HCT116 (cell line): ENCODE data around the gene TOMM40L.

Source experiments
- EGR1 ChIP-seq: IDR thresholded peaks from 2 replicates; pipeline ENCODE4 v1.6.1; 2012; ENCODE audit warnings: low read depth
- EZH2 ChIP-seq: fragments of 200-600 bp; sonication (generic); IDR thresholded peaks from 2 replicates; pipeline ENCODE4 v1.6.1; 2017; ENCODE audit warnings: antibody characterized with exemption, mixed run types
- EZH2phosphoT487 ChIP-seq: fragments of 200-600 bp; IDR thresholded peaks from 2 replicates; pipeline ENCODE4 v1.6.1; 2018; ENCODE audit warnings: antibody characterized with exemption, borderline replicate concordance
- FOSL1 ChIP-seq: IDR thresholded peaks from 2 replicates; pipeline ENCODE4 v1.6.1; 2012; ENCODE audit warnings: low read depth
- POLR2A ChIP-seq: IDR thresholded peaks from 2 replicates; pipeline ENCODE4 v1.7.0; 2011; ENCODE audit warnings: borderline replicate concordance; ENCODE audit not compliant: insufficient read depth, insufficient read length; ENCODE audit errors: extremely low read depth
- POLR2AphosphoS5 ChIP-seq: IDR thresholded peaks from 2 replicates; pipeline ENCODE4 v1.6.1; 2011; ENCODE audit warnings: mild to moderate bottlenecking, low read depth, low read length, moderate library complexity
- RAD21 ChIP-seq: IDR thresholded peaks from 2 replicates; pipeline ENCODE4 v1.6.1; 2012; ENCODE audit warnings: low read depth, mild to moderate bottlenecking
- SP1 ChIP-seq: IDR thresholded peaks from 2 replicates; pipeline ENCODE4 v1.6.1; 2012; ENCODE audit warnings: low read depth
- TCF7L2 ChIP-seq: IDR thresholded peaks from 2 replicates; pipeline ENCODE4 v1.7.0; 2011; ENCODE audit warnings: borderline replicate concordance, inconsistent platforms; ENCODE audit not compliant: insufficient read depth, insufficient read length; ENCODE audit errors: extremely low read depth
- YY1 ChIP-seq: IDR thresholded peaks from 2 replicates; pipeline ENCODE4 v1.6.1; 2011; ENCODE audit warnings: low read length, low read depth, moderate library complexity, mild to moderate bottlenecking; ENCODE audit not compliant: insufficient replicate concordance; ENCODE audit errors: extremely low read depth
- ZFX ChIP-seq: fragments of 450-650 bp; IDR thresholded peaks from 2 replicates; pipeline ENCODE4 v1.6.1; 2017
- TF ChIP-seq, protein P1 (sequence below), 3 experiments: fragments of 200-600 bp in 1 of 3; sonication (generic) in 1 of 3; IDR thresholded peaks in 2 of 3; conservative IDR thresholded peaks in 1 of 3; 2 replicates each; pipeline ENCODE4 v1.5.1; 2012 to 2017; ENCODE audit warnings: low read depth in 2 of 3, low read length in 2 of 3, antibody characterized with exemption in 1 of 3, borderline replicate concordance in 1 of 3, control low read depth in 1 of 3, mild to moderate bottlenecking in 1 of 3, mixed read lengths in 1 of 3, mixed run types in 1 of 3, moderate library complexity in 1 of 3; ENCODE audit not compliant: insufficient read depth in 1 of 3
- TF ChIP-seq, protein P2 (sequence below): IDR thresholded peaks from 2 replicates; pipeline ENCODE4 v1.6.1; 2011; ENCODE audit warnings: mild to moderate bottlenecking, low read length, moderate library complexity; ENCODE audit not compliant: insufficient replicate concordance; ENCODE audit errors: extremely low read depth

DNA sequence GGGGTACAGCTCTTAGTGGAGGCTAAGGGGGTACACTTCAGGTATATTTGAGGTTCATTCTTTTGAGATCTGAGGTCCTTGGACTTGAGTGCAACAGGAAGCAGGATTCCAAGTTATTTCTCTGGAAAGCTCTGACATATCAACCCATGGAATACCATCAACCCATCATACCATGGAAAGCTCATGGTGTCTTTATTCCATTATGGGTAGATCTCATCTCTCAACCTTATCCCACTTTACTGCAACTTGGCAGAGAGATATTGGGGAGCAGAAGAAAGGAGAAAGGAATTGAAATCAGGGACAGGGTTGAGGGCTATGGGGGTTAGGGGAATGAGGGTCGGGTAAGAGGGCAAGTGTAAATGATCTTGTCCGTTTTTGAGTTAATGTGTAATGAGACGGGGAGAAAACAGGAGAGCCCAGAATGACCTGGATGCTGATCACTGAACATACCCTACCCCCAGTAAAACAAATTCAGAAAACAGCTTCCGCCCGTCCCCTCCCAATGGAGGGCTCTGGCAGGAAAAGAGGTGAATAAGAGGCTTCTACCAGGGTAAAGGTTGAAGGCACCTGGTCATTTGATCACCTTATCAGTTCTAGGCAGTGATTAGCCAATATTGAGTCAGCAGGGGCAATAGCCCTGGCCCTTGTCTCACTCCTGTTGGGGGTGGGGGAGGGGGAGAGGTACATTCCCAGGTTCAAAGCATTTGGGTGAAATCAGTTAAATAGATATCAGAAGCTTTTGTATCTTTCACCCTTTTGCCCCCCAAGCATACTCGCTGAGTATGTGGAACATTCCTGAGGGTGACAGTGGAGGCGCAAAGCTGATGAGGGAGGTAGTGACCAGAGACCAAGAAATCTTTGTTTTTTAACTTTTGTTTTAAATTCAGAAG is 1.8 kb upstream of the TOMM40L start:
- TF ChIP-seq RAD21, result no peak
- TF ChIP-seq, protein P1, sequence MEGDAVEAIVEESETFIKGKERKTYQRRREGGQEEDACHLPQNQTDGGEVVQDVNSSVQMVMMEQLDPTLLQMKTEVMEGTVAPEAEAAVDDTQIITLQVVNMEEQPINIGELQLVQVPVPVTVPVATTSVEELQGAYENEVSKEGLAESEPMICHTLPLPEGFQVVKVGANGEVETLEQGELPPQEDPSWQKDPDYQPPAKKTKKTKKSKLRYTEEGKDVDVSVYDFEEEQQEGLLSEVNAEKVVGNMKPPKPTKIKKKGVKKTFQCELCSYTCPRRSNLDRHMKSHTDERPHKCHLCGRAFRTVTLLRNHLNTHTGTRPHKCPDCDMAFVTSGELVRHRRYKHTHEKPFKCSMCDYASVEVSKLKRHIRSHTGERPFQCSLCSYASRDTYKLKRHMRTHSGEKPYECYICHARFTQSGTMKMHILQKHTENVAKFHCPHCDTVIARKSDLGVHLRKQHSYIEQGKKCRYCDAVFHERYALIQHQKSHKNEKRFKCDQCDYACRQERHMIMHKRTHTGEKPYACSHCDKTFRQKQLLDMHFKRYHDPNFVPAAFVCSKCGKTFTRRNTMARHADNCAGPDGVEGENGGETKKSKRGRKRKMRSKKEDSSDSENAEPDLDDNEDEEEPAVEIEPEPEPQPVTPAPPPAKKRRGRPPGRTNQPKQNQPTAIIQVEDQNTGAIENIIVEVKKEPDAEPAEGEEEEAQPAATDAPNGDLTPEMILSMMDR (IDR thresholded peaks at IDR 0.05 in 2 of 3, conservative IDR thresholded peaks at IDR 0.05 in 1 of 3; ENCODE audit: borderline replicate concordance in 1 of 3, insufficient read depth in 1 of 3, low read depth in 2 of 3, low read length in 2 of 3), result no peak
- no peak for TF ChIP-seq EZH2
- no peak for TF ChIP-seq YY1
- no peak for TF ChIP-seq ZFX
- TF ChIP-seq POLR2A, result no peak
- TF ChIP-seq POLR2AphosphoS5, result no peak
- TF ChIP-seq, protein P2, sequence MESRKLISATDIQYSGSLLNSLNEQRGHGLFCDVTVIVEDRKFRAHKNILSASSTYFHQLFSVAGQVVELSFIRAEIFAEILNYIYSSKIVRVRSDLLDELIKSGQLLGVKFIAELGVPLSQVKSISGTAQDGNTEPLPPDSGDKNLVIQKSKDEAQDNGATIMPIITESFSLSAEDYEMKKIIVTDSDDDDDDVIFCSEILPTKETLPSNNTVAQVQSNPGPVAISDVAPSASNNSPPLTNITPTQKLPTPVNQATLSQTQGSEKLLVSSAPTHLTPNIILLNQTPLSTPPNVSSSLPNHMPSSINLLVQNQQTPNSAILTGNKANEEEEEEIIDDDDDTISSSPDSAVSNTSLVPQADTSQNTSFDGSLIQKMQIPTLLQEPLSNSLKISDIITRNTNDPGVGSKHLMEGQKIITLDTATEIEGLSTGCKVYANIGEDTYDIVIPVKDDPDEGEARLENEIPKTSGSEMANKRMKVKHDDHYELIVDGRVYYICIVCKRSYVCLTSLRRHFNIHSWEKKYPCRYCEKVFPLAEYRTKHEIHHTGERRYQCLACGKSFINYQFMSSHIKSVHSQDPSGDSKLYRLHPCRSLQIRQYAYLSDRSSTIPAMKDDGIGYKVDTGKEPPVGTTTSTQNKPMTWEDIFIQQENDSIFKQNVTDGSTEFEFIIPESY, result no peak
- no peak for TF ChIP-seq TCF7L2
- TF ChIP-seq EZH2phosphoT487, result no peak
- TF ChIP-seq EGR1, result no peak
- no peak for TF ChIP-seq FOSL1
- no peak for TF ChIP-seq SP1
